ENCODE data around the gene STK32C.

Gene STK32C

GRCh38 chr10:132192991-132193665, 114.6 kb downstream of the STK32C start:
- DNase-seq (ENCODE audit: low spot score): no peak
- in situ Hi-C loops (cut with MboI; ENCODE audit: low sequenced_read_pairs, unreplicated experiment): no loop called here
- TF ChIP-seq, protein P1, sequence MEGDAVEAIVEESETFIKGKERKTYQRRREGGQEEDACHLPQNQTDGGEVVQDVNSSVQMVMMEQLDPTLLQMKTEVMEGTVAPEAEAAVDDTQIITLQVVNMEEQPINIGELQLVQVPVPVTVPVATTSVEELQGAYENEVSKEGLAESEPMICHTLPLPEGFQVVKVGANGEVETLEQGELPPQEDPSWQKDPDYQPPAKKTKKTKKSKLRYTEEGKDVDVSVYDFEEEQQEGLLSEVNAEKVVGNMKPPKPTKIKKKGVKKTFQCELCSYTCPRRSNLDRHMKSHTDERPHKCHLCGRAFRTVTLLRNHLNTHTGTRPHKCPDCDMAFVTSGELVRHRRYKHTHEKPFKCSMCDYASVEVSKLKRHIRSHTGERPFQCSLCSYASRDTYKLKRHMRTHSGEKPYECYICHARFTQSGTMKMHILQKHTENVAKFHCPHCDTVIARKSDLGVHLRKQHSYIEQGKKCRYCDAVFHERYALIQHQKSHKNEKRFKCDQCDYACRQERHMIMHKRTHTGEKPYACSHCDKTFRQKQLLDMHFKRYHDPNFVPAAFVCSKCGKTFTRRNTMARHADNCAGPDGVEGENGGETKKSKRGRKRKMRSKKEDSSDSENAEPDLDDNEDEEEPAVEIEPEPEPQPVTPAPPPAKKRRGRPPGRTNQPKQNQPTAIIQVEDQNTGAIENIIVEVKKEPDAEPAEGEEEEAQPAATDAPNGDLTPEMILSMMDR (IDR thresholded peaks at IDR 0.05; ENCODE audit: borderline replicate concordance, control extremely low read depth, extremely low read depth, insufficient read depth, missing control alignments): no peak

DNA sequence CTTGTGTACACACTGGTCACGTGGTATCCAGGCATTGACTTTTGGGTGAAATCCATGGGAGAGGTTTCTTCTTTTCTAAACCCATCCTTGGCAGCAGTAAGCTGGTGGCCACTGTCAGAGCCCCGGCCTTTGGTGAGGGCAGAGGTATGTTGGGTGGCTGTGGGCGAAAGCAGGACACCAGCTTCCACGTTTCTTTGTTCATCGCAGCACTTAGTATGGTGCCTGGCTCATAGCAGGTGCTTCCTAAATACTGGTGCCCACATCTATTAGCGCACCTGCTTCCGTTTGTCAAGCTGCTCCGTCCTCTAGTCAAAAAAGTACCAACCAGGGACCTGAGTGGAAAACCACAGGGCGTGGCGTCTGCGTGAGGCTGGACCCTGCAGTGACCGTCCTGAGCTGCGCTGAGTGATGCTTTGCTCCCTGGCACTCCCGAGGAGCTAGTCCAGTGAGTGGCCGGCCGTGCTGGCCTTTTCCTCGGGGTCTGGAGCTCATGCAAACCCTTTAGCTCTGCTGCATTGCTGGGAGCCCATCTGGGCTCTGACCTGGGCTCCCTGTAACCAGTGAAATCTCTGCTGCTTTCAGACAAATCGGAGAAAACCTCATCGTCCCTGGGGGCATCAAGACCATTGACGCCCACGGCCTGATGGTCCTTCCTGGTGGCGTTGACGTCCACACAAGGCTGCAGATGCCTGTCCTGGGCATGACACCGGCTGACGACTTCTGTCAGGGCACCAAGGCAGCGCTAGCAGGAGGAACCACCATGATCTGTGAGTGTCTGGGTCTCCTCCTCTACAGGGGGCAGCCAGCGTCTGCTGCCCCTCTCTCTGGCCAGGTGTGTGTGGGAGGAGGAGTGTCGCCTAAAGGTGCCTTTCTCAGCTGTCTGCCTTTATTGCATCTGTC, 115.4 kb downstream of the STK32C start:
- in situ Hi-C loops (cut with MboI; ENCODE audit: low sequenced_read_pairs, unreplicated experiment): no loop called here
- no peak for DNase-seq (ENCODE audit: low spot score)
- TF ChIP-seq, protein P1 (IDR thresholded peaks at IDR 0.05; ENCODE audit: borderline replicate concordance, control extremely low read depth, extremely low read depth, insufficient read depth, missing control alignments): no peak

DNA sequence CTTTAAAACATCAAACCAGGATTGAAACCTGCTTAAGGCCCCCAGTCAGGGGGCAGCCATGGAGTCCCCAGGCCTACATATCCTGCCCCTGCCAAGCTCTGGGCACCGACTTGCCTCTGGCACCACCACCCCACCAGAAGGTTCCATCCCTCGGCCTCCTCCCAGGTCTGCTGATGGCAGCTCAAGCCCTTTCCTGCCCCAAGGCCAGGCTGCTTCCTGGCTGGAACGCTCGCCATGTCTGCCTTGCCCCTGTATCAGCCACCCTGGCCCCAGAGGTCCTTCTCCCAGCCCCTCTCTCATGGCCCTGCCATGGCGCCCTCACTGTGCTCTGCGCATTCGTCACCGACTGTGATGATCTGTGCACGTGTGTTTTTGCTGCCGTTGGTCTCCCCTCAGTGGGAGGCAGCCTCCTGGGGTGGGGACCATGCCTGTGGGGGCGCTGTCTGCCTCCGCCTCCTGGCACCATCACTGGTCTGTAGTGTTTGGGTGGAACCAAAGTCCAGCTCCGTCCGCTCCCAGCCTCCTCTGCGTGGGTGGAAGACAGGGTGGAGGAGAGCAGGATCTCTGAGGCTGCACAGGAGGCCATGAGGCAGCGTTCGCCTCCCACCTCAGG, 117.8 kb downstream of the STK32C start:
- DNase-seq (ENCODE audit: low spot score): no peak
- TF ChIP-seq, protein P1 (IDR thresholded peaks at IDR 0.05; ENCODE audit: borderline replicate concordance, control extremely low read depth, extremely low read depth, insufficient read depth, missing control alignments): no peak
- in situ Hi-C loops (cut with MboI; ENCODE audit: low sequenced_read_pairs, unreplicated experiment): no loop called here

GRCh38 chr10:132189016-132189415, 118.7 kb downstream of the STK32C start:
- TF ChIP-seq, protein P1 (IDR thresholded peaks at IDR 0.05; ENCODE audit: borderline replicate concordance, control extremely low read depth, extremely low read depth, insufficient read depth, missing control alignments): no peak
- in situ Hi-C loops (cut with MboI; ENCODE audit: low sequenced_read_pairs, unreplicated experiment): no loop called here
- no peak for DNase-seq (ENCODE audit: low spot score)

GRCh38 chr10:132188331-132188730, 119.4 kb downstream of the STK32C start:
- in situ Hi-C loops (cut with MboI; ENCODE audit: low sequenced_read_pairs, unreplicated experiment): no loop called here
- TF ChIP-seq, protein P1 (IDR thresholded peaks at IDR 0.05; ENCODE audit: borderline replicate concordance, control extremely low read depth, extremely low read depth, insufficient read depth, missing control alignments): no peak
- no peak for DNase-seq (ENCODE audit: low spot score)

DNA sequence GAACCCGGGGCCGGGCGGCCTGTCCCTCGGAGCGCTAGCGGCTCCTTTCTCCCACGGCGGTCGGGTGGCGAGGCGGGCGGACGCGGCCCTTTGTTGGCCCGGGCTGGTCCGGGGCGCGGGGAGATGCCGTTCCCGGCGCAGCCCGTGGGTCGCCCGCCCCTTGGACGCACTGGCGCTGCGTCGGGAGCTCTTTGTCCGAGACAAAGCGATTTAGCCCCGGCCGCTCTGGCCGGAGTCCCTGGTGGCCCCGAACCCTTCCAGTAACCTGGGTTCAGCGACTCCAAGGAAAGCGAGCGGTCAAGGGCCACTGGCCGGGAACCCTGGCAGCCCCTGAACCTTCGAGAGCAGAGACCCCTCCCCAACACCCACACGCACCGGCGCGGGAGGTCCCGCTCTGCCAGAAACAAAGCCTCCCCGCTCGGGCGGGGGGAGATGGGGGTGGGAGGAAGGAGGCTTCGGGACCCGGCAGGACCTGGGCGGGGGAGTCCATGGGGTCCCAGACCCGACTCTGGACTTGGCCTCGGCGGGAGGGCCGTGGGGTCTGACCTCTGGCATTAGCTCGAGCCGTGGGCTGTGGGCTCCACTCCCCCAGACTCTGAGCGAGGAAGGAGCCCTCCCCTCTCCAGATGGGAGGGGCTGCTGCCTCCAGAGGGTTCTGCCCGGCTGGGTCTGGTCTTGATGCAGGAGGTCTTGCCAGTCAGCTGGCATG, 120.2 kb downstream of the STK32C start:
- in situ Hi-C loops (cut with MboI; ENCODE audit: low sequenced_read_pairs, unreplicated experiment): no loop called here
- DNase-seq (ENCODE audit: low spot score): no peak
- TF ChIP-seq, protein P1 (IDR thresholded peaks at IDR 0.05; ENCODE audit: borderline replicate concordance, control extremely low read depth, extremely low read depth, insufficient read depth, missing control alignments): no peak

All from GM13976 (cell line).